SH-SY5Y (cell line): ENCODE measurements around the gene CFAP77.

Source experiments
- GATA2 ChIP-seq: IDR thresholded peaks from 2 replicates; pipeline ENCODE4 v1.6.1; 2011; ENCODE audit warnings: mild to moderate bottlenecking, low read depth, low read length
- GATA3 ChIP-seq: IDR thresholded peaks from 2 replicates; pipeline ENCODE4 v1.6.1; 2011; ENCODE audit warnings: low read depth, mild to moderate bottlenecking, low read length, moderate library complexity

CFAP77 gene

DNA sequence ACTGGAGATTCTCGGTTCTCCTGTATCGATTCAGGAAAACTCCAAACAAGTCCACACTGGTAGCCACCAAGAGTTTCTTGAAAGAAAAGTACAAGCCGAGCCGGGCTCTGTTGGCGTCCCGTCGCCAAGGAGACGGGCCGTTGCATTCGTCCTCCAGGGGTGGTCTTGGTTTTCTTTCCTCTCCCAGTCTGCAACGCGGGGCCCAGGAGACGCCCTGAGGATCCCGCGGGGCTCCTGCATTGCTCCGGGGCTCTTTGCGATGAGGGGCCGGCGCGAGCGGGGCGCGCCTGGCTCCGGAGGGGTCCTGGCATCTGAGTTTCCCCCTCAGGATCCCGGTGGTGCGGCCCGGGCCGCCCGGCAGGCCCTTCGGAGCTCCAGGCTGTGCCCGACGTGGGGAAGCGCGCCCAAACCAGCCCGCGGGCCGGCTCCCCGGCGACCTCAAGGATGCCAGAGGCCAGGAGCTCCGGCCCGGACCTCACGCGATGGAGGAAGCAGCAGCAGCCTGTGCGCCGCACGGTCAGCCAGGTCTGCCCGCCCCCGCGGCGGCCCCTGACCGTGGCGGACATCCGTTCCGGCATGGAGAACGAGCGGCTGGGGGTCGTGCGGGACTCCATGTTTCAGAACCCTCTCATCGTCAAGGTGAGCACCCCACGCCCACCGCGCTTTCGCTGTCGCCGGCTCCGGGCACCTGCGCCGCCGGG is at the start of gene CFAP77:
Gene CFAP77 (plus strand): TSS at position 384 of the 701 bp plus-strand sequence. CDS start 61 bp downstream, at position 445.
- TF ChIP-seq GATA2 (no peak), GATA3 (no peak)

DNA sequence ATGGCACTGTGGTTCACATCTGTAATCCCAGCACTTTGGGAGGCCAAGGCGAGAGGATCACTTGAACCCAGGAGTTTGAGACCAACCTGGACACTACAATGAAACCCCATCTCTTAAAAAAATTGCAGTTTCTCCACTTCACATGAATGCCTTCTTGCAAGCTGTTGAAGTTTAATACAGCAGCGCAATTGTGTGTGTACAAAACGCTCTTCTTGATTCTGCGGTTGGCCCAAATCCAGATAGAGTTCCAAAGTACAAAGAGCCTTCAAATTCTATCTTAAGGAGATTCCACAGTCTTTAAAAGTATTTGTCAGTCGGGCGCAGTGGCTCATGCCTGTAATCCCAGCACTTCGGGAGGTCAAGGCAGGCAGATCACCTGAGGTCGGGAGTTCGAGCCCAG is 45.9 kb upstream of the CFAP77 start:
- TF ChIP-seq GATA3: no peak
- no peak for TF ChIP-seq GATA2

GRCh38 chr9:132365986-132366385 is 44.0 kb upstream of the CFAP77 start:
- no peak for TF ChIP-seq GATA3
- no peak for TF ChIP-seq GATA2

DNA sequence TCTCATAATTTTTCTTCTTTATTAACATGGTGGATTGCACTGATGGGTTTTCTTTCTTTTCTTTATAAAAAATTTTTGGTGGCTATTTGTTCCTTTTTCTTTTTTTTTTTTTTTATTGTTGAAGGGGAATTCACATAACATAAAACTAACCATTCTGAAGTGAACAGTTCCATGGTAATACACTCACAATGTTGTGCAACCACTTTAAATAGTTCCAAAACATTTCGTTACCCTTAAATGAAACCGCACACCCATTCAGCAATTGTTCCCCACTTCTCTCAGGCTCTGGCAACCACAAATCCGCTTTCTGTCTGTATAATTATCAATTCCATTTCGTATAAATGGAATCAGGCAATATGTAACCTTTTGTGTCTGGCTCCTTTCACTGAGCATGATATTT is 43.5 kb upstream of the CFAP77 start:
- TF ChIP-seq GATA3 (no peak), GATA2 (no peak)

DNA sequence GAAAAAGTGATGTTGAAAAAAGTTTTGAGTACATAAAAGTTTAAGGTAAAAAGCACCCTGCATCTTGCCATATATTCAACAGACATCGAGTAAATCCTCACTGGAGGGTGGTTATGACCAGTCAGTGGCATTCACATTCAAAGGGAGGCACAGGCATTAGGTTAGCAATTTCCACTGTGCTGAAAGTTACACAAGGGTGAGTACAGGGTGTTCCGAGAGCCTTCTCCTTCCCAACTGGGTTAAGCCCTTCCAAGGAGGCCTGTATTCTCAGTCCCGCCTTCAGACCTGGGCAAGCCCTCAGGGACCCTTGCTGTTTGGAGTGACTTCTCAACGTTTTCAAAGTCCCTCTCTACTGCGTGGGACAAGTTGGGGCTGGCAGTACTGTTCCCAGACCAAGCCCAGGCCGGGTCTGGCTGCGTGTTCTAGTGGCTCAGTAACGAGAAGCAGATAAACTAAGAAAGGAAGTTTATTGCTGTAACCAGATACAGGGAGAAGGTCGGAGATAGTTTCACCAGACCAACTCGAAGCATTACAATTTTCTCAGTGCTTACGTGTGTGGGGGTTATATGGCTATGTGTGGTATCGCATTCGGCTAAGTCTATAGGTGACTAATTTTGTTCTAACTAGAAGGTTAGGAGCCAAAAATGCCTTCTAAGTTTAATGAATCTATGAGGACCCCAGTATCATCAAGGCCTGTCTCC is 42.2 kb upstream of the CFAP77 start:
- no peak for TF ChIP-seq GATA3
- TF ChIP-seq GATA2: no peak

GRCh38 chr9:132369421-132369820 is 40.6 kb upstream of the CFAP77 start:
- no peak for TF ChIP-seq GATA2

- no peak for TF ChIP-seq GATA3
- TF ChIP-seq GATA2: no peak
Measured at GRCh38 chr9:132370592-132370991, 39.4 kb upstream of the CFAP77 start.

- TF ChIP-seq GATA3: no peak
- no peak for TF ChIP-seq GATA2
Measured at GRCh38 chr9:132372177-132373095, 37.6 kb upstream of the CFAP77 start.

GRCh38 chr9:132381966-132382541 is 28.0 kb upstream of the CFAP77 start:
- no peak for TF ChIP-seq GATA2
- no peak for TF ChIP-seq GATA3

- TF ChIP-seq GATA3 (no peak), GATA2 (no peak)
Measured at GRCh38 chr9:132383462-132383883, 26.5 kb upstream of the CFAP77 start.

- TF ChIP-seq GATA2: no peak
Measured at GRCh38 chr9:132384376-132384775, 25.6 kb upstream of the CFAP77 start.

- no peak for TF ChIP-seq GATA2
- TF ChIP-seq GATA3: no peak
Measured at GRCh38 chr9:132387133-132387532, 22.9 kb upstream of the CFAP77 start.

DNA sequence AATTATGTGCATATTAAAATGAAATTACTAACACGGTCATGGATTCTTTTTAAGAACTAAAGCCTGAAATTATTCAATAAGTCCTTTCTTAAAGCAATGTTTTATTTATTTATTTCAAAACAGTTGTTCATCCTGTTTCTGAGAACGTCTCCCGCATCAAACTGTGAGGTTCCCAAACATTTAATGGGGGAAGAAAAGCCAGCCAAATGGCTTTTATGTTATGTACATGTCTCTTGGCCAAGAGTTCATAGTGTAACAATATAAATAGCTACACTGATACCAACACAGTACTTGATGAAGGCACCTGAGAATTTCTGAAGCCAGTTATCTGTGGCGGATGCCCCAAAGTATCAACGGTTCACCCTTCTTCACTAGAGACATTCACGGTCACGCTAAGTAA is 19.0 kb upstream of the CFAP77 start:
- no peak for TF ChIP-seq GATA2
- TF ChIP-seq GATA3: no peak

GRCh38 chr9:132391449-132391848 is 18.6 kb upstream of the CFAP77 start:
- no peak for TF ChIP-seq GATA2
- TF ChIP-seq GATA3: no peak

DNA sequence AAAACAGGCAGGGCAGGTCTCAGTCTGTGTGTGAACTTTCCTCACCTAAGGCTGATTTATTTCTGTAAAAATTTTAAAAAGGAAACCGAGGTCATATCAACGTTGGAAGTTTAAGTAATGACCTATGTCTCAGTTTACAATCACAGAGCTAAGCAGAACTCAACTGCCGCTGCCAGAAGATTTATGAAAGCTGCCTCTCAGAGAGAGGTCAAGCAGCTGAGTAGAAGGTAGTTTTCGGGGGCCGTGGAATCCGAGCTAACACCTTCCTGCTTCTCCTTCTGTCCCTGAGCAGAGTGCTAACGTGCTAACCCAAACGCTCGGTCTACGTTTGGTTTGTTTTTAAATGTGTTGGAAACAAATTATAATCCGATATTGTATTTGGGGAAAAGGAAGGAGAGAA is 14.5 kb upstream of the CFAP77 start:
- TF ChIP-seq GATA3: no peak
- no peak for TF ChIP-seq GATA2
